Duodenal mucosa (tissue), 2 donors: ENCODE measurements around the gene PARP14.
"Not testable (repeated sequence)": the region's sequence is repeated elsewhere in the genome, so short reads cannot be mapped to it uniquely, and the experiment has no call there.

Source experiments
- H3K27ac ChIP-seq: one replicate; pipeline ENCODE4 v1.7.0; 2013; ENCODE audit warnings: low read depth, low read length
- H3K27me3 ChIP-seq, 2 donors: one replicate each; pipeline ENCODE4 v1.7.0; 2013; ENCODE audit warnings: low read length in 2 of 2, control low read depth in 1 of 2; ENCODE audit not compliant: insufficient read depth in 2 of 2, control insufficient read depth in 1 of 2
- H3K36me3 ChIP-seq, 2 donors: one replicate each; pipeline ENCODE4 v1.7.0; 2013; ENCODE audit warnings: low read length in 2 of 2, control low read depth in 1 of 2; ENCODE audit not compliant: insufficient read depth in 2 of 2, control insufficient read depth in 1 of 2
- H3K4me1 ChIP-seq, 2 donors: one replicate each; pipeline ENCODE4 v1.7.0; 2013; ENCODE audit warnings: low read length in 2 of 2, control low read depth in 1 of 2; ENCODE audit not compliant: insufficient read depth in 2 of 2, control insufficient read depth in 1 of 2
- H3K4me3 ChIP-seq, 2 donors: one replicate each; pipeline ENCODE4 v1.7.0; 2013; ENCODE audit warnings: low read length in 2 of 2, low read depth in 1 of 2
- H3K9ac ChIP-seq, 2 donors: one replicate each; pipeline ENCODE4 v1.7.0; 2013; ENCODE audit warnings: low read length in 2 of 2, low read depth in 1 of 2
- H3K9me3 ChIP-seq, 2 donors: one replicate each; pipeline ENCODE4 v1.7.0; 2013; ENCODE audit warnings: low read length in 2 of 2, control low read depth in 1 of 2; ENCODE audit not compliant: control insufficient read depth in 1 of 2

The PARP14 gene

DNA sequence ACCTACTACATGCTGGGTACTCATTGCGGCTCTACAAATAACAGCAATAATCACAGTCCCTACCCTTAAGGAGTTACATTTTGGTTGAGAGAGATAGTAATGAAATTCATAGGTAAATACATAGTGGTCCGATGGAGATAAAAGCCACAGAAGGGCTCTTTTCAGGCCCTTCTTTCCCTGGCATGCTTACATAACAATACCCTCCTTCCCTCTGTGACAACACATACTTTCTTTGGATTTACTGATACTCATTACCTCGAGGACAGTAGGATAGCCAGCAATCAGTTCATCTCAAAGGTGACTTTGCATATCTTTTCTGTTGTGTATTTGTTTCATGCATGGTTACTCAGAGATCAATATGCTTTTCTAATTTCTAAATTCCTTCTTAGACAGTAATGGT is 58.5 kb downstream of the PARP14 start:
- H3K4me3 ChIP-seq = no peak overlapping the region
- H3K9me3 ChIP-seq = no peaks in the 10 kb centered on the region
- no peak overlapping the region for H3K27ac ChIP-seq
- no peak overlapping the region for H3K9ac ChIP-seq
- no peaks in the 10 kb centered on the region for H3K4me1 ChIP-seq
- H3K27me3 ChIP-seq = no peaks in the 10 kb centered on the region
- peaks cover 15 to 16% of the 10 kb centered on the region in 2 donors for H3K36me3 ChIP-seq

DNA sequence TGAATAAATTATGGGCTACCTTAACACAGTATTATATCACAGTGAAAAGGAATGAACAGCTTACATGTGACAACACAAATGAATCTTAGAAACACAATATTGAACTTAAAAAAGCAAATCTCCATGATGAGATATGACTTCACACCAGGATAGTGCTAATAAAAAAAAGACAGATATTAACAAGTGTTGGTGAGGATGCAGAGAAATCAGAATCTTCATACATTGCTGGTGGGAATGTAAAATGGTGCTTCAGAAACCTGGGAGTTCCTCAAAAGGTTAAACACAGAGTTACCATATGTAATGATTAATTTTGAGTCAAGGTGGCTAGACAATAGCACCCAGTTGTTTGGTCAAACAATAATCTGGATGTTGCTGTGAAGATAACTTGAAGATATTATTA is 61.6 kb downstream of the PARP14 start:
- Histone ChIP-seq H3K4me3 (no peak overlapping the region), H3K36me3 (peaks cover 15 to 16% of the 10 kb centered on the region in 2 donors), H3K27me3 (no peaks in the 10 kb centered on the region), H3K27ac (no peak overlapping the region), H3K9me3 (no peaks in the 10 kb centered on the region), H3K9ac (no peak overlapping the region), H3K4me1 (no peaks in the 10 kb centered on the region)

DNA sequence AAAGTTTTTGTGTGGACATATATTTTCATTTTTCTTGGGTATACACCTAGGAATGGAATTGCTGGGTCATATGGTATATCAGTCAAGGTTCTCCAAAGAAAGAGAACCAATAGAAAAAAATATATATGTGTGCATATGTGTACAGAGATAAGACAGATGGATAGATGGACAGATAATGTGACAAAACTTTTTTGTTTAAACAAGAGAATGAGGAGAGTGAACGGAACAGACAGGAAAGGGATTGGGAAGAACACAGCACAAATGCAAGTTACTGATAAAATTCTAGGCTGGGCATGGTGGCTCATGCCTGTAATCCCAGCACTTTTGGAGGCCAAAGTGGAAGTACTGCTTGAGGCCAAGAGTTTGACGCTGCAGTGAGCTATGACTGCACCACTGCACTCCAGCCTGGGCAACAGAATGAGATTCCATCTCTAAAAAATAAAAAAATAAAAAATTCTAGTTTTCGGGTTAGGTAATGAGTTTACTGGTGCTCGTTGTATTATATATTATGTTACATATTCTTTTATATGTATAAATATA is 63.0 kb downstream of the PARP14 start:
- Histone ChIP-seq H3K4me3 (no peak overlapping the region), H3K9me3 (no peaks in the 10 kb centered on the region), H3K36me3 (peaks cover 15 to 16% of the 10 kb centered on the region in 2 donors), H3K4me1 (no peaks in the 10 kb centered on the region), H3K9ac (no peak overlapping the region), H3K27me3 (no peaks in the 10 kb centered on the region), H3K27ac (no peak overlapping the region)

DNA sequence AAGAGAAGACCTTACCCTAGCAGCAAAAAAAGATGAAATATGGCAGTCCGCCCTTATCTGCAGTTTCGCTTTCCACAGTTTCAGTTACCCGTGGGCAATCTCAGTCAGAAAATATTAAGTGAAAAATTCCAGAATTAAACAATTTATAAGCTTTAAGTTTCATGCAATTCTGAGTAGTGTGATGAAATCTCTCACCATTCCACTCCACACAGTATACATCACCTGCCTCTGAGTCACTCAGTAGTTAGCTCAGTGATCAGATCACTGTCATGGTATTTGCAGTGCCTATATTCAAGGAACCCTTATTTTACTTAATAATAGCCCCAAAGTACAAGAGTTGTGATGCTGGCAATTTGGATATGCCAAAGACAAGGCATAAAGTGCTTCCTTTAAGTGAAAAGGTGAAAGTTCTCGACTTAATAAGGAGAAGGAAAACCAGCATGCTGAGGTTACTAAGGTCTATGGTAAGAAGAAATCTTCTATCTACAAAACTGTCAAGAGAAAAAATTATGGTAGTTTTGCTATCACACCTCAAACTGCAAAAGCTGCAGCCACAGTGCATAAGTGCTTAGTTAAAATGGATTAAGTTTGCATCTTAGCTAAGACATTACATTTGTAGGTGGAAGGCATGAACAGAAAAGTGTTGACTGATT is 64.9 kb downstream of the PARP14 start:
- Histone ChIP-seq H3K27me3 (no peaks in the 10 kb centered on the region), H3K9me3 (no peaks in the 10 kb centered on the region), H3K27ac (no peak overlapping the region), H3K4me1 (no peaks in the 10 kb centered on the region), H3K36me3 (peaks cover 5 to 6% of the 10 kb centered on the region in 2 donors), H3K9ac (no peak overlapping the region), H3K4me3 (no peak overlapping the region)

DNA sequence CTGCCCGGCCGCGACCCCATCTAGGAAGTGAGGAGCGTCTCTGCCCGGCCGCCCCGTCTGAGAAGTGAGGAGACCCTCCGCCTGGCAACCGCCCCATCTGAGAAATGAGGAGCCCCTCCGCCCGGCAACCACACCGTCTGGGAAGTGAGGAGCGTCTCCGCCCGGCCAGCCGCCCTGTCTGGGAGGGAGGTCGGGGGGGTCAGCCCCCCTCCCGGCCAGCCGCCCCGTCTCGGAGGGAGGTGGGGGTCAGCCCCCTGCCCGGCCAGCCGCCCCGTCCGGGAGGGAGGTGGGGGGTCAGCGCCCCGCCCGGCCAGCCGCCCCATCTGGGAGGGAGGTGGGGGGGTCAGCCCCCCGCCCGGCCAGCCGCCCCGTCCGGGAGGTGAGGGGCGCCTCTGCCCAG is 66.7 kb downstream of the PARP14 start:
- H3K4me3 ChIP-seq, H3K27ac ChIP-seq, H3K36me3 ChIP-seq: not testable (repeated sequence)

DNA sequence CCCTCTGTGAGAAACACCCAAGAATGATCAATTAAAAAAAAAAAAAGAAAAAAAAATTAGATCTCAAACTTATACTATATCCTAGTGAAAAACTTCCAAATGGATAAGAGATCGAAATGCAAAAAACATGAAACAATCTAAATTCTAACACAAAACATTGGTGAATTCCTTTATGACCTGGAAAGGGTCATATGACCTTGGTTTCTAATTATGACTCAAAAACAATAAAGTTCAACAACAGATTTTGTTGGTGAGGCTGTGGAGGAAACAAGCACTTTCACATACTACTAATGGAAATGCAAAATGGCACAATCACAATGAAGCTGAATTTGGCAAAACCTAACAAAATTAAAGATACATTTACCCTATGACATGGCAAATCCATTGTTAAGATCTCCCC is 67.7 kb downstream of the PARP14 start:
- Histone ChIP-seq H3K4me3 (no peak overlapping the region), H3K4me1 (no peaks in the 10 kb centered on the region), H3K27me3 (no peaks in the 10 kb centered on the region), H3K9ac (no peak overlapping the region), H3K36me3 (peaks cover 0 to 3% of the 10 kb centered on the region in 2 donors), H3K9me3 (no peaks in the 10 kb centered on the region), H3K27ac (no peak overlapping the region)

More for the DNA sequence above, 66.7 kb downstream of the PARP14 start:
- not testable (repeated sequence) for H3K9ac ChIP-seq, H3K4me1 ChIP-seq, H3K27me3 ChIP-seq, H3K9me3 ChIP-seq

DNA sequence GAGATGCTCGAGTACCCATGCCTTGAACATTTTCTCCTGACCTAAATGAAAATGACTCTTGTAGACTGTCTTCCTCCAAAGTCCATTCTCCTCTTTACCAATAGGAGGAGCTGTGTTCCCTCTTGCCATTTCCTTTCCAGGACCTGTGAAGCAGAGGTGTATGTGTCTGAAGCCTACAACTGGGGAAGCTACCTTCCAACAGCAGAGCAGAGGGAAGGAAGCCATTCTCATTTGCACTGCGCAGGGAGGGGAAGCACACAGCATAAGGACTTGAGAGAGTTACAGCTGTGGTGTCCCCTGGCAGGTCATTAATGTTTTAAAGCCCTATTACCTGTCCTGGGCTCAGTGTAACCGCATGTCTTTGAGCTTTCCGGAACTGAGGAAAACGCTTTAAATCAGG is 74.3 kb downstream of the PARP14 start:
- Histone ChIP-seq H3K27ac (no peak overlapping the region), H3K36me3 (peaks cover 0 to 4% of the 10 kb centered on the region in 2 donors), H3K27me3 (no peaks in the 10 kb centered on the region), H3K9ac (no peak overlapping the region), H3K4me3 (no peak overlapping the region), H3K4me1 (no peaks in the 10 kb centered on the region), H3K9me3 (no peaks in the 10 kb centered on the region)

DNA sequence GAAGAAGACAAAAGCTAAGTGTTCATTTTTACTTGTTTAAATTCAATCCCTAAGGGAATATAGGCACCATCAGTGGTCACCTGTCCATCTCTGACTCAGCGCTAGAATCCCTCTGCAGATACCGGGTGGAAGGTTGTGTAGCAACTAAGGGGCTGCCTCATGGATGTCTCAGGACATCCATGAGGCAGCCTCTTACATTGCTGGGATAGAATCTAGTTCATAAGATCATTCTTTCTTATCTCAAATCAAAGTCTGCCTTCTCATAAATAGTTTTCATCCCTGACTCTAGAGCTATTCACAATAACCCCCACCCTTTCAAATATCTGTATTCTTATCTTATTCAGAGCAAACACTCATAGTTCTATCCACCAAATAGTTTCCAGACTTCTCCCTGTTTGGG is 74.9 kb downstream of the PARP14 start:
- no peak overlapping the region for H3K27ac ChIP-seq
- no peaks in the 10 kb centered on the region for H3K27me3 ChIP-seq
- no peak overlapping the region for H3K9ac ChIP-seq
- H3K4me3 ChIP-seq = no peak overlapping the region
- no peaks in the 10 kb centered on the region for H3K9me3 ChIP-seq
- no peaks in the 10 kb centered on the region for H3K4me1 ChIP-seq
- peaks cover 0 to 4% of the 10 kb centered on the region in 2 donors for H3K36me3 ChIP-seq

DNA sequence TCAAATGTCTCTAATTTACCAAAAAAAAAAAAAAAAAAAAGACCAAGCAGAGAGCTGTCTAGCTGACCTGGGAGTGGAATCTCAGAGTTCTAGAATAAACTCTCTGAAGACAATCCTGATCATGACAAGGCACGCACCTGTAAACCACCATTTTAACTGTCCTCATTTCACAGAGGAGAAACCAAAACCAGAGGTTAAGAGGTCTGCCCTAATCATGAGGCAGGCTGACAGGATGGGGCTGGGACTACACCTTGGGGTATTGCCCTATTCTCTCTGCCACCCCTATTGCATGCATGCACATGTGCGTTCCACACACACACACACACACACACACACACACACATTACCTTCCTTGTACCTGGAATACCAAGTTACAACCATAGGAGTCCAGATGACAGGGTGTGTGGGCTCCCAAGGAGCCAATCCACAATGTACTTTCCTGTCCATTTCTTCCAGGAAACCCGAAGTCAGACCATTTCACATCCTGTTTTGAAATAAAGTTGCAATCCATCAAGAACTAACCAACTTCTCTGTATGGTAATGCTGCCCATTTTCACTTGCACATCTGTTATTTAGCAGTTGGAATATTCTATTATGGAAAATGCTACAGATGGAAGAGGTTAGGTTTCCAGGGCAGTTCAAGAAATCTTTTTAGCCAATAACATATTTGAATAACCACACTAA is 78.4 kb downstream of the PARP14 start:
- H3K4me1 ChIP-seq = no peaks in the 10 kb centered on the region
- peaks cover 0 to 4% of the 10 kb centered on the region in 2 donors for H3K36me3 ChIP-seq
- H3K9ac ChIP-seq = no peak overlapping the region
- H3K27me3 ChIP-seq = no peaks in the 10 kb centered on the region
- H3K9me3 ChIP-seq = no peaks in the 10 kb centered on the region
- H3K4me3 ChIP-seq = no peak overlapping the region
- H3K27ac ChIP-seq = no peak overlapping the region

DNA sequence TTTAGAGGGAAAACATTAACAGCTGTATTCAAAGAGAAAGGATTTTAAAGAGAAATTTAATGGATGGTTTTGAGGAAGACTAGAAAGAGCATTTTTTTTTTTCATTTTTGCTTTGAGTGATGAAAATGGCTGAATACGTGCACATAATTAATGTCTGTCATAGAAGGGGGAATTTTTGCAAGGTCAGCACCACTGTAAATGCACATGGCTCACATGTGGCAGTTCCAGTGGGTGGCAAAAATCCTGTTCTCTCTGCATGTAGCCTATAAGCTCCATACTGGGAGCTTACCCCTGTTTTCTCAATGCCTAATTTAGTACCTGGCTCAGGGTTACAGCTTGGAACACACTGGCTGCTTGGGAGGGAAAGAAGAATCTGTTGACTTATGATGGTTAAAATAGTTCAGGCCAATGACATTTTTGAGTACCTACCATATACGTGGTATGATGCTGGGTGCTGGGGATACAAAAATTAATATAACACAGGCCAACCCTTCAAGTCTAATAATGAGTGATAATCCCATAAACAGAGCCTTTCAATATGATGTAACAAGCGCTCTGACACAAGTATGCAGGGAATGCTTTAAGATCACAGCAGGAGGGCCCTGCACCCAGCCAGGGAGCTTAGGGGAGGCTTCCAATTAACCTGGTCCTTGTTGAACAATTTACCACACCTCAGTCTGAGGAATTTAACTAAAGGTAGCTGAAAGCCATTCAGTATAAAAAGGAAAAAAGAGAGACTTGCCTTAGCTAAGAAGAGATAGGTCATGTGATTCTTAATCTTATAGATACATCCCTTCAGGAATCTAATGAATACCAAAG is 80.0 kb downstream of the PARP14 start:
- H3K9ac ChIP-seq = no peak overlapping the region
- no peaks in the 10 kb centered on the region for H3K36me3 ChIP-seq
- no peaks in the 10 kb centered on the region for H3K9me3 ChIP-seq
- no peak overlapping the region for H3K4me3 ChIP-seq
- H3K27me3 ChIP-seq = no peaks in the 10 kb centered on the region
- H3K27ac ChIP-seq = no peak overlapping the region
- no peaks in the 10 kb centered on the region for H3K4me1 ChIP-seq
